Small intestine (tissue), 7 donors: ENCODE measurements around the gene ERVK3-1. TPM values are rescaled to one million over a fixed set of nuclear protein-coding genes. Genes with fewer than 3 reads are reported as not detected.
A peak's percentile ranks its signal among the peaks of the same experiment; 100 is the strongest.

Experiments used
- DNase-seq, 2 donors: peaks; one replicate each; pipeline versions ENCODE4 v3.0.0 to v3.0.0-alpha.2; 2013
- FAIRE-seq: peaks from 2 replicates; lab custom pipeline; 2012; peaks lifted over from hg19 to GRCh38; lab: Jason Lieb, UNC
- H3K27ac ChIP-seq, 3 donors: one replicate each; pipeline ENCODE4 v1.5.1; 2013; ENCODE audit warnings: low read length in 2 of 3, mild to moderate bottlenecking in 2 of 3, control low read depth in 1 of 3, inconsistent platforms in 1 of 3, low read depth in 1 of 3, moderate library complexity in 1 of 3
- H3K27me3 ChIP-seq, 3 donors: one replicate each; pipeline ENCODE4 v1.6.1; 2013; ENCODE audit warnings: low read length in 3 of 3, inconsistent platforms in 1 of 3; ENCODE audit not compliant: control insufficient read depth in 3 of 3, insufficient read depth in 3 of 3
- H3K36me3 ChIP-seq, 3 donors: one replicate each; pipeline ENCODE4 v1.6.1; 2013; ENCODE audit warnings: low read length in 3 of 3, inconsistent platforms in 1 of 3, low read depth in 1 of 3, mild to moderate bottlenecking in 1 of 3, moderate library complexity in 1 of 3; ENCODE audit not compliant: control insufficient read depth in 3 of 3, insufficient read depth in 2 of 3
- H3K4me1 ChIP-seq, 3 donors: one replicate each; pipeline ENCODE4 v1.6.1; 2013; ENCODE audit warnings: low read length in 2 of 3, inconsistent platforms in 1 of 3, low read depth in 1 of 3, mild to moderate bottlenecking in 1 of 3, moderate library complexity in 1 of 3; ENCODE audit not compliant: control insufficient read depth in 3 of 3, insufficient read depth in 2 of 3
- H3K4me3 ChIP-seq, 3 donors: one replicate each; pipeline ENCODE4 v1.5.1; 2013; ENCODE audit warnings: low read length in 3 of 3, control low read depth in 1 of 3, inconsistent platforms in 1 of 3, low read depth in 1 of 3, mild to moderate bottlenecking in 1 of 3, moderate library complexity in 1 of 3
- H3K9me3 ChIP-seq, 2 donors: one replicate each; pipeline ENCODE4 v1.6.1; 2013; ENCODE audit warnings: low read depth in 1 of 2, low read length in 1 of 2; ENCODE audit not compliant: control insufficient read depth in 2 of 2, insufficient read depth in 1 of 2
- WGBS, 3 donors: extraction: QIAGEN DNeasy Blood & Tissue Kit; methylation state at CpG; one replicate each; pipeline ENCODE4 v1.1.7; 2013; 5-methylcytosine and 5-hydroxymethylcytosine counted together
- polyA plus RNA-seq, 4 donors: library from polyadenylated mRNA; stranded (reverse) in 3 of 4; unstranded in 1 of 4; fragments of 200-250 nt in 3 of 4; fragments of 120-200 nt in 1 of 4; gene quantifications; one replicate each; pipeline versions ENCODE4 v1.2.1 to v1.2.3, GENCODE V29; 2013
- donor health status: healthy with polysubstance abuse.
- donor health status: control.
- donor health status: control.
- donor health status: Bipolar disorder and iron deficiency.
- donor health status: healthy.

The ERVK3-1 gene
- polyA plus RNA-seq, 4 donors: 34.8 to 53.9 (median 51.6) TPM

DNA sequence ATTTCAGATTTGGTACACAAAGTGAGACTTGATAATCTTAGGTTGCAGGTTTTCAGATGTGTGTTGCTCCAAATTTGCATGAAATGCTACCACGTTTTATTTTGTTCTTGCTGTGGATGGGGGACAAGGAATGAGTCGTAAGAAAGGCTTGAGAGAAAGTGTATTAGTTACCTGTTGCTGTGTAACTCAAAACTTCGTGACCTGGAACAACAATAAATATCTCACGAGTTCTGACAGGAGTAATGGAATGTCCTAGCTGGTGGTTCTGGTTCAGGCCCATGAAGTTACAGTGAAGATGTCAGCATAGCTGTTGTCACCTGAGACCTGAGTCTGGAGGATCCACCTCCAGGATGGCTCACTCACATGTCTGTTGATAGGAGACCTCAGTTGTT lies 25.3 kb upstream of the ERVK3-1 start:
- FAIRE-seq (no peak), DNase-seq (no peak)
- H3K27me3 ChIP-seq: no peaks in the 10 kb centered on the region
- peaks cover 0 to 9% (median 0%) of the 10 kb centered on the region in 3 donors for H3K4me1 ChIP-seq
- peaks cover 0 to 27% of the 10 kb centered on the region in 2 donors for H3K9me3 ChIP-seq
- no peak overlapping the region for H3K27ac ChIP-seq
- peak overlapping the region in 1 of 3 donors; percentile 100 for H3K4me3 ChIP-seq
- H3K36me3 ChIP-seq: peaks cover under 1 to 38% (median 2%) of the 10 kb centered on the region in 3 donors
- 80 to 91% (median 90%) methylated on average over 4 of the region's 4 CpGs for WGBS, 3 donors

GRCh38 chr19:58284199-58284598 lies 21.0 kb upstream of the ERVK3-1 start:
- FAIRE-seq: no peak

GRCh38 chr19:58291943-58292342 lies 13.2 kb upstream of the ERVK3-1 start:
- no peak overlapping the region for H3K4me3 ChIP-seq
- WGBS, 3 donors: 95 to 99% (median 97%) methylated on average over 7 of the region's 7 CpGs
- no peaks in the 10 kb centered on the region for H3K27me3 ChIP-seq
- peaks cover 29 to 83% (median 39%) of the 10 kb centered on the region in 3 donors for H3K36me3 ChIP-seq
- no peak overlapping the region for H3K27ac ChIP-seq
- no peaks in the 10 kb centered on the region for H3K4me1 ChIP-seq
- H3K9me3 ChIP-seq: peaks cover 5 to 72% of the 10 kb centered on the region in 2 donors
- FAIRE-seq (no peak), DNase-seq (no peak)

More at GRCh38 chr19:58284199-58284598, 21.0 kb upstream of the ERVK3-1 start:
- H3K36me3 ChIP-seq: peaks cover 28 to 63% (median 29%) of the 10 kb centered on the region in 3 donors
- no peak overlapping the region for H3K27ac ChIP-seq
- peaks cover 0 to 9% (median 0%) of the 10 kb centered on the region in 3 donors for H3K4me1 ChIP-seq
- H3K9me3 ChIP-seq: peaks cover 0 to 12% of the 10 kb centered on the region in 2 donors
- WGBS, 3 donors: 94 to 95% (median 95%) methylated on average over 7 of the region's 7 CpGs
- H3K27me3 ChIP-seq: no peaks in the 10 kb centered on the region
- no peak for DNase-seq
- H3K4me3 ChIP-seq: no peak overlapping the region

DNA sequence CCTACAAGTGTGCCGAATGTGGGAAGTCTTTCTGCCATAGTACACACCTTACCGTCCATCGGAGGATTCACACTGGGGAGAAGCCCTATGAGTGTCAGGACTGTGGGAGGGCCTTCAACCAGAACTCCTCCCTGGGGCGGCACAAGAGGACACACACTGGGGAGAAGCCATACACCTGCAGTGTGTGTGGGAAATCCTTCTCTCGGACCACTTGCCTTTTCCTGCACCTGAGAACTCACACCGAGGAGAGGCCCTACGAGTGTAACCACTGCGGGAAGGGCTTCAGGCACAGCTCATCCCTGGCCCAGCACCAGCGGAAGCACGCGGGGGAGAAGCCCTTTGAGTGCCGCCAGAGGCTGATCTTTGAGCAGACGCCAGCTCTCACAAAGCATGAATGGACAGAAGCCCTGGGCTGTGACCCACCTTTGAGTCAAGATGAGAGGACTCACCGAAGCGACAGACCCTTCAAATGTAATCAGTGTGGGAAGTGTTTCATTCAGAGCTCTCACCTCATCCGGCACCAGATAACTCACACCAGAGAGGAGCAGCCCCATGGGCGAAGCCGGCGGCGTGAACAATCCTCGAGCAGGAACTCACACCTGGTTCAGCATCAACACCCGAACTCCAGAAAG lies 10.3 kb upstream of the ERVK3-1 start:
- H3K27ac ChIP-seq: no peak overlapping the region
- DNase-seq (no peak), FAIRE-seq (no peak)
- H3K36me3 ChIP-seq: peaks cover 15 to 65% (median 29%) of the 10 kb centered on the region in 3 donors
- H3K27me3 ChIP-seq: no peaks in the 10 kb centered on the region
- no peak overlapping the region for H3K4me3 ChIP-seq
- H3K9me3 ChIP-seq: peaks cover 5 to 65% of the 10 kb centered on the region in 2 donors
- no peaks in the 10 kb centered on the region for H3K4me1 ChIP-seq
- 98 to 99% (median 99%) methylated on average over 22 of the region's 22 CpGs for WGBS, 3 donors

DNA sequence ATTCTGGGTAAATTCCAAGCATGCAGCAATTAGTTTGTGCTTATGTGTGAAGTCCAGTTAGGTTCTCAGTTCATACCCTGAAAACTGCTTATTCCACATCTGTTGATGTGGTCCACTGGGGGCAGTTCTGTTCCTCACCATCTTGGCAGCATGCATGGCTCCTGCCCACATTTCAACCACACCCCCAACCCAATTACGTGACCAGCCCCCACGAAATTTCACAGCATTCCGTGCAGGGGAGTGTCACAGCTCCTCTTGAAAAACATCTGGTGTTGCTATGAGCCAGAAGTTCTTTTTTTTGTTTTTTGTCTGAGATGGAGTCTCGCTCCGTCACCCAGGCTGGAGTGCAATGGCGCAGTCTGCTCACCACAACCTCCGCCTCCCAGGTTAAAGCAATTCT lies 9.1 kb upstream of the ERVK3-1 start:
- no peaks in the 10 kb centered on the region for H3K27me3 ChIP-seq
- peaks cover 5 to 56% of the 10 kb centered on the region in 2 donors for H3K9me3 ChIP-seq
- FAIRE-seq (no peak), DNase-seq (no peak)
- H3K36me3 ChIP-seq: peaks cover 20 to 67% (median 27%) of the 10 kb centered on the region in 3 donors
- no peak overlapping the region for H3K4me3 ChIP-seq
- no peaks in the 10 kb centered on the region for H3K4me1 ChIP-seq
- no peak overlapping the region for H3K27ac ChIP-seq
- 91 to 97% (median 93%) methylated on average over 7 of the region's 7 CpGs for WGBS, 3 donors

DNA sequence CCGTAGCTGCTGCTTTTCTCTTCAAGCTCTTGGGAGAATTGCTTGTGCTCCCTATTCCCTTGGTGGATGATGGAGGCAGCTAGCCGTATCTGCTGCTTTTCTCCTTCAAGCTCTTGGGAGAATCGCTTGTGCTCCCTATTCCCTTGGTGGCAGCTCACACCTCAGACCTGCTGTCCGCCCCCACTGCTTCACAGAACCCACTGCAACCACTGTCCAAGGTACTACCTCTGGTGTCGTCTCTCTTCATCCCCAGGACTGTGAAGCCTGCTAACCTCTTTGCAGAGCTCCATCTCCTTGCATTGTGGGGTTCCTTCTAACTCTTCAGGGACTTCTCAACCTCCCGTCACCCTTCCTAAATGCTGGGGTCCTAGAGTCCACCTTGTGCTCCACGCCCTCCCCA lies 4.6 kb upstream of the ERVK3-1 start:
- Histone ChIP-seq H3K4me1 (peaks cover 0 to 5% (median 0%) of the 10 kb centered on the region in 3 donors), H3K9me3 (peaks cover 2 to 14% of the 10 kb centered on the region in 2 donors), H3K36me3 (peaks cover 0 to 33% (median 5%) of the 10 kb centered on the region in 3 donors), H3K27me3 (no peaks in the 10 kb centered on the region), H3K27ac (no peak overlapping the region), H3K4me3 (no peak overlapping the region)
- DNase-seq: no peak
- WGBS, 3 donors: 95 to 96% (median 96%) methylated on average over 7 of the region's 7 CpGs
- no peak for FAIRE-seq

GRCh38 chr19:58304255-58304654 lies 922 bp upstream of the ERVK3-1 start:
- Histone ChIP-seq H3K27me3 (no peaks in the 10 kb centered on the region), H3K4me1 (peaks cover 0 to 16% (median 7%) of the 10 kb centered on the region in 3 donors), H3K27ac (no peak overlapping the region), H3K4me3 (peak overlapping the region in 1 of 3 donors; percentile 92), H3K36me3 (peaks cover 5 to 27% (median 11%) of the 10 kb centered on the region in 3 donors), H3K9me3 (no peaks in the 10 kb centered on the region)
- 88 to 94% (median 92%) methylated on average over 7 of the region's 7 CpGs for WGBS, 3 donors
- no peak for FAIRE-seq
- no peak for DNase-seq

DNA sequence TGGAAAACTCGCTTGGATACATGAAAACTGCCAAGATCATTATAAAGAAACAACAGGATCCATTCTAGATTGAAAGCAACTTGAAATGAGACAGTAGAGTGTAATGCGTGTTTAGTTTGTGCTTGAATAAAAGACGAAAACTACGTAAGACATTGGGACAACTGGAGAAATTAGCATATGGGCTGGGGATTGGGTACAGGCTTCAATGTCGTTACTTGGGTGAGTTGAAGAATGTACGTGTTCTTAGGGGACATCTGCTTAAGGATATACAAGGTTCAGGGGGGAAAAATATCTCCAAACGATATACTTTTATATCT lies 471 bp upstream of the ERVK3-1 start:
- H3K36me3 ChIP-seq: peaks cover 8 to 25% (median 14%) of the 10 kb centered on the region in 3 donors
- peak overlapping the region; percentile 73 to 92 (median 81) for H3K4me3 ChIP-seq
- H3K9me3 ChIP-seq: no peaks in the 10 kb centered on the region
- FAIRE-seq (no peak), DNase-seq (no peak)
- H3K4me1 ChIP-seq: peaks cover 0 to 16% (median 7%) of the 10 kb centered on the region in 3 donors
- no peaks in the 10 kb centered on the region for H3K27me3 ChIP-seq
- 22 to 32% (median 32%) methylated on average over 7 of the region's 7 CpGs for WGBS, 3 donors
- H3K27ac ChIP-seq: peak overlapping the region; percentile 82 to 91 (median 85)
